OCI-LY3 (cell line): Measurements from ENCODE around the gene CST7.

Source experiments
- EZH2phosphoT487 ChIP-seq: fragments of 200-600 bp; shearing (Covaris generic); IDR thresholded peaks from 2 replicates; pipeline ENCODE4 v1.6.1; 2018; ENCODE audit warnings: antibody characterized with exemption, mixed run types, low read depth
- TF ChIP-seq, protein P1 (sequence below): fragments of 200-600, 300-600 bp; sonication (generic); IDR thresholded peaks from 2 replicates; pipeline ENCODE4 v1.5.1; 2014; ENCODE audit warnings: antibody characterized with exemption, low read length, low read depth

DNA sequence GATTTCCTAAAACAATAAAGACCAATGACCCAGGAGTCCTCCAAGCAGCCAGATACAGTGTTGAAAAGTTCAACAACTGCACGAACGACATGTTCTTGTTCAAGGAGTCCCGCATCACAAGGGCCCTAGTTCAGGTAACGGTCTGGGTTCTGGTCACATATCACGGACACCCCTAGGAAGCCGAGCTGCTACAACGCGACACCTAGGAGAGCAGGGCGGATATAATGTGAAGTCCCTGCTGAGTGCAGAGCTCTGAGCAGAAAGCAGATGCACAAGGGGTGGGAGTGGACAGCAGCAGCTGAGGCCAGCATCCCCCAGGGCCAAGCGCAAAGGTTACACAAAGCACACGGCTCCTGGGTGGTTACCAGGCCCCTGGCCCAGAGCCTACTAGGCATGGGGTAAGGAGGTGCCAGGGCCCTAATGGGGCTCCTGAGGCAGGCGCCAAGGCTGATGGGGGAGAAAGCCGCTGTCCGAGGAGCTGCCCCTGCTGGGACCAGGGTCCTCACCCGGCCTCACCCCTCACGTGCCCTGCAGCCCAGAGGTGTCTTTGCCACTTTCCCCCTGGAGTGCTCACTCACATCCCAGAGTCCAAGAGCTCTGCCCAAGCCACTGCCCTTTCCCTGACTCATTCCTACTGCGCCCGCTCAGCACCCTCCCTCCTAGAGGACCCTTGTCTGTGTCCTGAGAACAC is 8.4 kb downstream of the CST7 start:
- TF ChIP-seq, protein P1, sequence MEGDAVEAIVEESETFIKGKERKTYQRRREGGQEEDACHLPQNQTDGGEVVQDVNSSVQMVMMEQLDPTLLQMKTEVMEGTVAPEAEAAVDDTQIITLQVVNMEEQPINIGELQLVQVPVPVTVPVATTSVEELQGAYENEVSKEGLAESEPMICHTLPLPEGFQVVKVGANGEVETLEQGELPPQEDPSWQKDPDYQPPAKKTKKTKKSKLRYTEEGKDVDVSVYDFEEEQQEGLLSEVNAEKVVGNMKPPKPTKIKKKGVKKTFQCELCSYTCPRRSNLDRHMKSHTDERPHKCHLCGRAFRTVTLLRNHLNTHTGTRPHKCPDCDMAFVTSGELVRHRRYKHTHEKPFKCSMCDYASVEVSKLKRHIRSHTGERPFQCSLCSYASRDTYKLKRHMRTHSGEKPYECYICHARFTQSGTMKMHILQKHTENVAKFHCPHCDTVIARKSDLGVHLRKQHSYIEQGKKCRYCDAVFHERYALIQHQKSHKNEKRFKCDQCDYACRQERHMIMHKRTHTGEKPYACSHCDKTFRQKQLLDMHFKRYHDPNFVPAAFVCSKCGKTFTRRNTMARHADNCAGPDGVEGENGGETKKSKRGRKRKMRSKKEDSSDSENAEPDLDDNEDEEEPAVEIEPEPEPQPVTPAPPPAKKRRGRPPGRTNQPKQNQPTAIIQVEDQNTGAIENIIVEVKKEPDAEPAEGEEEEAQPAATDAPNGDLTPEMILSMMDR, result no peak
- no peak for TF ChIP-seq EZH2phosphoT487
